Smooth muscle cell (in vitro differentiated cells): ENCODE results near the gene COL11A1. TPM values are rescaled to one million over a fixed set of nuclear protein-coding genes. Genes with fewer than 3 reads are reported as not detected.

Source experiments
- DNase-seq: peaks from one replicate; lab custom pipeline; 2025; ENCODE audit not compliant: unreplicated experiment; lab: John Stamatoyannopoulos, UW
- H2AFZ ChIP-seq: fragments of 200-600 bp; sonication (generic); 2 replicates; pipeline ENCODE4 v1.6.0; 2016; ENCODE audit warnings: antibody characterized with exemption, low read depth, mild to moderate bottlenecking
- H3F3A ChIP-seq: fragments of 200-600 bp; sonication (generic); 2 replicates; pipeline ENCODE4 v1.6.0; 2017; ENCODE audit warnings: antibody characterized with exemption, low read depth
- H3K27ac ChIP-seq: fragments of 200-600 bp; sonication (generic); 2 replicates; pipeline ENCODE4 v1.5.1; 2016; ENCODE audit warnings: low read depth, mild to moderate bottlenecking
- H3K27me3 ChIP-seq: fragments of 200-600 bp; sonication (generic); 2 replicates; pipeline ENCODE4 v1.6.1; 2016; ENCODE audit warnings: low read depth, mild to moderate bottlenecking
- H3K36me3 ChIP-seq: fragments of 200-600 bp; sonication (generic); 2 replicates; pipeline ENCODE4 v1.5.1; 2016; ENCODE audit warnings: low read depth
- H3K4me1 ChIP-seq: fragments of 200-600 bp; sonication (generic); 2 replicates; pipeline ENCODE4 v1.5.1; 2016; ENCODE audit warnings: low read depth
- H3K4me2 ChIP-seq: fragments of 200-600 bp; sonication (generic); 2 replicates; pipeline ENCODE4 v1.6.0; 2016; ENCODE audit warnings: mild to moderate bottlenecking
- H3K4me3 ChIP-seq: fragments of 200-600 bp; sonication (generic); 2 replicates; pipeline ENCODE4 v1.5.1; 2016; ENCODE audit warnings: mild to moderate bottlenecking
- H3K79me2 ChIP-seq: fragments of 200-600 bp; sonication (generic); 2 replicates; pipeline ENCODE4 v1.6.0; 2016; ENCODE audit warnings: low read depth, mild to moderate bottlenecking
- H3K9ac ChIP-seq: fragments of 200-600 bp; sonication (generic); 2 replicates; pipeline ENCODE4 v1.6.0; 2016; ENCODE audit warnings: low read depth
- H3K9me3 ChIP-seq: fragments of 200-600 bp; sonication (generic); replicated peaks from 2 replicates; pipeline ENCODE4 v1.5.1; 2016; ENCODE audit warnings: low read depth
- H4K20me1 ChIP-seq: fragments of 200-600 bp; sonication (generic); 2 replicates; pipeline ENCODE4 v1.6.0; 2016; ENCODE audit warnings: low read depth
- CTCF ChIP-seq: fragments of 200-600 bp; sonication (generic); IDR thresholded peaks from 2 replicates; pipeline ENCODE4 v1.5.1; 2017; ENCODE audit warnings: borderline replicate concordance, mild to moderate bottlenecking, antibody characterized with exemption; ENCODE audit not compliant: insufficient read depth, poor library complexity, severe bottlenecking
- WGBS: methylation state at CpG from one replicate; pipeline ENCODE4 v1.1.7; 2016; ENCODE audit warnings: low lambda C conversion rate; 5-methylcytosine and 5-hydroxymethylcytosine counted together
- polyA plus RNA-seq: library from polyadenylated mRNA; unstranded; fragments of >200 nt; fragmentation: Nextera tagmentation; extraction: Ambion mirVana; gene quantifications from 2 replicates; pipeline ENCODE4 v1.2.1, GENCODE V29; 2016
- total RNA-seq: library from RNA; depleted of rRNA; stranded (reverse); fragments of >200 nt; gene quantifications from 2 replicates; pipeline ENCODE4 v1.2.3, GENCODE V29; 2014

The COL11A1 gene
- total and polyA plus RNA-seq, 2 experiments from 2014 or later: 155 to 236 TPM

DNA sequence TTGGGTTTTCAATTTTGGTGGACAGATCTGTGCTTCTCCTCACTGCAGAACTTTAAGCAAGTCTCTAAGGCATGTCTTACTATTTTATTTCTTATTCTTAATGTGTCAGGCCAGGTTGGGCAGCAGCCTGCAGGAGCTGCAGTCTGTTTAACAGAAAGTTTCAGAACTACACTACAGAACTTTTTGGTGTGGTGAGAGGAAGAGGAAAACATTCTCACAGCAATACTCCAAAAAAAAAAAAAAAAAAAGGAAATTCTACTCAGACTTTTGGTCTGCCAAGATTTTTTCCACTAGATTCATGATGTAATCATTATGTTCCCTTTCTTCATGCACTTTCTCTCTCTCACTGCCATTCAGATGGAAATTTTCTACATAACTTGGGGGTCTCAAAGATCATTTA is 255.2 kb downstream of the COL11A1 start:
- Histone ChIP-seq H3K79me2 (no peaks in the 10 kb centered on the region), H3F3A (no peaks in the 10 kb centered on the region), H4K20me1 (no peaks in the 10 kb centered on the region), H3K27me3 (no peaks in the 10 kb centered on the region), H2AFZ (peak overlapping the region; percentile 35), H3K4me1 (no peaks in the 10 kb centered on the region), H3K4me2 (no peak overlapping the region), H3K4me3 (no peak overlapping the region), H3K9me3 (no peaks in the 10 kb centered on the region), H3K27ac (no peak overlapping the region), H3K36me3 (no peaks in the 10 kb centered on the region), H3K9ac (no peak overlapping the region)
- TF ChIP-seq CTCF: no peak
- DNase-seq: no peak

- Histone ChIP-seq H3K4me1 (no peaks in the 10 kb centered on the region), H2AFZ (peak overlapping the region; percentile 35), H3K36me3 (no peaks in the 10 kb centered on the region), H3K9ac (no peak overlapping the region), H3K27ac (no peak overlapping the region), H3K9me3 (no peaks in the 10 kb centered on the region), H3K79me2 (no peaks in the 10 kb centered on the region), H4K20me1 (no peaks in the 10 kb centered on the region), H3K4me2 (no peak overlapping the region), H3K27me3 (no peaks in the 10 kb centered on the region), H3F3A (no peaks in the 10 kb centered on the region), H3K4me3 (no peak overlapping the region)
- WGBS: 77% methylated on average over 2 of the region's 2 CpGs
- TF ChIP-seq CTCF: no peak
- no peak for DNase-seq
These were observed 255.7 kb downstream of the COL11A1 start for GRCh38 chr1:102852613-102853012.

DNA sequence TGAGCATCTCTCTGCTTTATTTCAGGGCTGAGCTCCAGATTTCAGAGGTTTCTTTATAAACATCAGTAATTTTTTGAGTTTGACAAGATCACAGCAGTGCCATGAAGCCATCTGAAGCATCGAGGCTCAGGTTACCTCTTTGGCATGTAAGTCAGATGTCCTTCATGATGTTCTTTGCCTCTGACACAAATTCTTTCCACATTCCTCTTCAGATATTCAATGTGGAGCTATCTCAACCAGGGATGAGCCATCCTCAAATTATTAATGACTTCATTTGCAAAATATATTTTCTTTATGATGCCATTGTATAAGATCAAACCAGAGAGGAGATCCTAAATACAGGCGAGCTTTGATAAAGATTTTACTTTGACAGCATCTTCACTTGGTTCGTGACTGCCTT is 256.7 kb downstream of the COL11A1 start:
- H3K27ac ChIP-seq: no peak overlapping the region
- WGBS: 92% methylated on average over 3 of the region's 3 CpGs
- DNase-seq: no peak

More for the DNA sequence above, 256.7 kb downstream of the COL11A1 start:
- Histone ChIP-seq H3K4me2 (no peak overlapping the region), H3F3A (no peaks in the 10 kb centered on the region), H4K20me1 (no peaks in the 10 kb centered on the region), H3K9me3 (no peaks in the 10 kb centered on the region), H3K4me3 (no peak overlapping the region), H3K4me1 (no peaks in the 10 kb centered on the region), H3K9ac (no peak overlapping the region), H3K27me3 (no peaks in the 10 kb centered on the region), H3K79me2 (no peaks in the 10 kb centered on the region), H2AFZ (no peak overlapping the region), H3K36me3 (no peaks in the 10 kb centered on the region)
- no peak for TF ChIP-seq CTCF
